SK-N-SH treated with all-trans-retinoic acid at 6 μM for 48 hours (cell line): ENCODE results near the gene DYRK1B.

Experiments
- BACH2 ChIP-seq: fragments of 250-450 bp; sonication (Bioruptor Pico); IDR thresholded peaks from 2 replicates; pipeline ENCODE4 v1.9.0; 2021; ENCODE audit warnings: mild to moderate bottlenecking, borderline replicate concordance
- ISL1 ChIP-seq: fragments of 250-450 bp; sonication (Bioruptor Pico); IDR thresholded peaks from 2 replicates; pipeline ENCODE4 v2.1.2; 2022; ENCODE audit warnings: mild to moderate bottlenecking, moderate library complexity
- TCF4 ChIP-seq: fragments of 250-450 bp; sonication (Bioruptor Pico); IDR thresholded peaks from 2 replicates; pipeline ENCODE4 v1.8.0; 2021; ENCODE audit warnings: mild to moderate bottlenecking, moderate library complexity, borderline replicate concordance
- ZC3H10 ChIP-seq: fragments of 250-450 bp; sonication (Bioruptor Pico); IDR thresholded peaks from 2 replicates; pipeline ENCODE4 v1.5.1; 2021; ENCODE audit warnings: mild to moderate bottlenecking, moderate library complexity
- ZFP30 ChIP-seq: fragments of 450-650 bp; formaldehyde crosslinking; IDR thresholded peaks from 2 replicates; pipeline ENCODE4 v1.5.0; 2022; ENCODE audit warnings: mild to moderate bottlenecking, moderate library complexity
- TF ChIP-seq, protein P1 (sequence below): fragments of 250-450 bp; sonication (Bioruptor Pico); IDR thresholded peaks from 2 replicates; pipeline ENCODE4 v1.8.0; 2021; ENCODE audit warnings: low read depth, mild to moderate bottlenecking, moderate library complexity, borderline replicate concordance
- TF ChIP-seq, protein P2 (sequence below): fragments of 250-450 bp; sonication (Bioruptor Pico); IDR thresholded peaks from 2 replicates; pipeline ENCODE4 v1.8.0; 2020; ENCODE audit warnings: mild to moderate bottlenecking, moderate library complexity, borderline replicate concordance

DNA sequence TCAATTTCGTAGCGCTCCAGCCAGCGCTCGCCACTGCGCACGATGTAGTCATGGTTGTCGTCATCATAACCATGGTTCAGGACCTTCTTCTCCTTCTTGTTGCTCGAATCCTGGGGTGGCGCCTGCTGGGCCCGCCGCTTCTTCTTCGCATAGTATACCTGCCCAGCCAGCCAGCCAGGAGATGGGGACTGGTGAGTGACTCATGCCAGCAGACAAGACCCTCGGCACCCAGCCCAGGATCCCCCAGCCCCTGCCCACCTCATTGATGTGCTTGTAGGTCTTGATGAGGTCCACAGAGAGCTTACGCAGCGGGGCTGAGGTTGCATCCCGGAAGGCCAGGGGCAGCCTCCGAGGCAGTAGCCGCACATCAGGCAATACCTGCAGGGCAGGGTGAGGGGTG lies 3.6 kb downstream of the DYRK1B start:
- TF ChIP-seq, protein P1, sequence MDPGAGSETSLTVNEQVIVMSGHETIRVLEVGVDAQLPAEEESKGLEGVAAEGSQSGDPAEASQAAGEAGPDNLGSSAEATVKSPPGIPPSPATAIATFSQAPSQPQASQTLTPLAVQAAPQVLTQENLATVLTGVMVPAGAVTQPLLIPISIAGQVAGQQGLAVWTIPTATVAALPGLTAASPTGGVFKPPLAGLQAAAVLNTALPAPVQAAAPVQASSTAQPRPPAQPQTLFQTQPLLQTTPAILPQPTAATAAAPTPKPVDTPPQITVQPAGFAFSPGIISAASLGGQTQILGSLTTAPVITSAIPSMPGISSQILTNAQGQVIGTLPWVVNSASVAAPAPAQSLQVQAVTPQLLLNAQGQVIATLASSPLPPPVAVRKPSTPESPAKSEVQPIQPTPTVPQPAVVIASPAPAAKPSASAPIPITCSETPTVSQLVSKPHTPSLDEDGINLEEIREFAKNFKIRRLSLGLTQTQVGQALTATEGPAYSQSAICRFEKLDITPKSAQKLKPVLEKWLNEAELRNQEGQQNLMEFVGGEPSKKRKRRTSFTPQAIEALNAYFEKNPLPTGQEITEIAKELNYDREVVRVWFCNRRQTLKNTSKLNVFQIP (CRISPR knock-in tag): no peak
- no peak for TF ChIP-seq TCF4
- TF ChIP-seq ISL1: no peak
- TF ChIP-seq, protein P2, sequence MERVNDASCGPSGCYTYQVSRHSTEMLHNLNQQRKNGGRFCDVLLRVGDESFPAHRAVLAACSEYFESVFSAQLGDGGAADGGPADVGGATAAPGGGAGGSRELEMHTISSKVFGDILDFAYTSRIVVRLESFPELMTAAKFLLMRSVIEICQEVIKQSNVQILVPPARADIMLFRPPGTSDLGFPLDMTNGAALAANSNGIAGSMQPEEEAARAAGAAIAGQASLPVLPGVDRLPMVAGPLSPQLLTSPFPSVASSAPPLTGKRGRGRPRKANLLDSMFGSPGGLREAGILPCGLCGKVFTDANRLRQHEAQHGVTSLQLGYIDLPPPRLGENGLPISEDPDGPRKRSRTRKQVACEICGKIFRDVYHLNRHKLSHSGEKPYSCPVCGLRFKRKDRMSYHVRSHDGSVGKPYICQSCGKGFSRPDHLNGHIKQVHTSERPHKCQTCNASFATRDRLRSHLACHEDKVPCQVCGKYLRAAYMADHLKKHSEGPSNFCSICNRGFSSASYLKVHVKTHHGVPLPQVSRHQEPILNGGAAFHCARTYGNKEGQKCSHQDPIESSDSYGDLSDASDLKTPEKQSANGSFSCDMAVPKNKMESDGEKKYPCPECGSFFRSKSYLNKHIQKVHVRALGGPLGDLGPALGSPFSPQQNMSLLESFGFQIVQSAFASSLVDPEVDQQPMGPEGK (CRISPR knock-in tag): no peak
- TF ChIP-seq ZFP30 (CRISPR knock-in tag): no peak
- no peak for TF ChIP-seq ZC3H10 (CRISPR knock-in tag)
- TF ChIP-seq BACH2 (CRISPR knock-in tag): no peak
